WI38 (cell line): ENCODE results near the gene ELMO1.

ENCODE experiments used
- H3K4me3 ChIP-seq: 2 replicates; pipeline ENCODE4 v1.5.1; 2011; ENCODE audit warnings: low read depth, mild to moderate bottlenecking, control low read depth, low read length
- TF ChIP-seq, protein P1 (sequence below): IDR thresholded peaks from 2 replicates; pipeline ENCODE4 v1.5.1; 2012; ENCODE audit warnings: low read depth, mild to moderate bottlenecking, control low read depth, low read length

ELMO1 gene

DNA sequence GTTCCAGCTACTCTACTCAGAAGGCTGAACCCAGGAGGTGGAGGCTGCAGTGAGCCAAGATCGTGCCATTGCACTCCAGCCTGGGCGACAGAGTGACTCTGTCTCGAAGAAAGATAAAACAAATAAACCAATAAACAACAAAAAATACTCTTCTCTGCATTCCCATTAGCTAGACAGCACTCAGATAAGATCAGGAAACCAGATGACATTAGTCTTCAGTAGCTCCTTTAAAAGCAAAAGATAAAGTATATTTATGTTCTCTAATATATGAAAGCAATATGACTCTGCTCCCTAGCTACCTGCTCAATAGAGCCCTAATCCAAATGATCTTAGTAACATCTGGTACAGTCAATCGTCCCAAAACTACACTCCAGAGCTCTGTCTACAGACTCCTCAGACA lies 212.9 kb downstream of the ELMO1 start:
- TF ChIP-seq, protein P1, sequence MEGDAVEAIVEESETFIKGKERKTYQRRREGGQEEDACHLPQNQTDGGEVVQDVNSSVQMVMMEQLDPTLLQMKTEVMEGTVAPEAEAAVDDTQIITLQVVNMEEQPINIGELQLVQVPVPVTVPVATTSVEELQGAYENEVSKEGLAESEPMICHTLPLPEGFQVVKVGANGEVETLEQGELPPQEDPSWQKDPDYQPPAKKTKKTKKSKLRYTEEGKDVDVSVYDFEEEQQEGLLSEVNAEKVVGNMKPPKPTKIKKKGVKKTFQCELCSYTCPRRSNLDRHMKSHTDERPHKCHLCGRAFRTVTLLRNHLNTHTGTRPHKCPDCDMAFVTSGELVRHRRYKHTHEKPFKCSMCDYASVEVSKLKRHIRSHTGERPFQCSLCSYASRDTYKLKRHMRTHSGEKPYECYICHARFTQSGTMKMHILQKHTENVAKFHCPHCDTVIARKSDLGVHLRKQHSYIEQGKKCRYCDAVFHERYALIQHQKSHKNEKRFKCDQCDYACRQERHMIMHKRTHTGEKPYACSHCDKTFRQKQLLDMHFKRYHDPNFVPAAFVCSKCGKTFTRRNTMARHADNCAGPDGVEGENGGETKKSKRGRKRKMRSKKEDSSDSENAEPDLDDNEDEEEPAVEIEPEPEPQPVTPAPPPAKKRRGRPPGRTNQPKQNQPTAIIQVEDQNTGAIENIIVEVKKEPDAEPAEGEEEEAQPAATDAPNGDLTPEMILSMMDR: no peak

DNA sequence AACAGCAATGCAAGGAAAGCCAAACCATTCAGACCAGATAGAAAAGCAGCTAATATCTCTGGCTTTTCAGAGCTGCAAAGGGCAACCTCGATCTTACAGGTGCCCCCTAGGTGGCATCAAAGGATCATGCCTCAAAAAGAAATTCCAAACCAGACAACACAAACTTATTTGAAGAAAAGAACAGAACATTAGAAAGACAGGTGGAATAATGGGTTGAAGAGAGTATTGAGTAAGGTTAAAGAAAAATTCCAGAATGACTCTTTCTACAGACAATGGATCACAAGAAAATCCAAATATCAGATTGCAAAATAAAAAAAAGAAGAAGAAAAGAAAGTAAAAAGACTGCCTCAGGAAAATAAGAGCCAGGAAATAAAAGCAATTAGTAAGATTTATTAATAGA lies 213.7 kb downstream of the ELMO1 start:
- TF ChIP-seq, protein P1: no peak
- no peak overlapping the region for H3K4me3 ChIP-seq

More for the DNA sequence above, 212.9 kb downstream of the ELMO1 start:
- H3K4me3 ChIP-seq: no peak overlapping the region

DNA sequence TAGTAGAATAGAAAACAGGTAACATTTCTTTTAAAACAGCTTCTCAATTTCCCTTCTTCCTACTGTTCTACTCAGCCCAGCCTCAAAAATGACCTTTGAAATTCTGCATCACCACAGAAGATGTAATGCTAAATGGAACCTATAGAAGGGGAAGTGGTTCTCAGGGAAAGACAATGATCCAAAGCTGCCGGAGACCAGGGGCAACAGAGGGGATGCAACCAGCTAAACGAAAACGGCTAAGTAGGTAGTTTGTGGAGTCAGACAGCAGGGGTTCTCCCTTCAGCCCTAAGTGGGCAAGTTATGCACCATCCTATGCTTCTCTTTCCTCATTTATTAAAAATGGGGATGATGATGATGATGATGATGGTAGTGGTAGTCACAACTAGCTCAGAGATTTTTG lies 214.3 kb downstream of the ELMO1 start:
- H3K4me3 ChIP-seq: no peak overlapping the region
- TF ChIP-seq, protein P1: no peak

DNA sequence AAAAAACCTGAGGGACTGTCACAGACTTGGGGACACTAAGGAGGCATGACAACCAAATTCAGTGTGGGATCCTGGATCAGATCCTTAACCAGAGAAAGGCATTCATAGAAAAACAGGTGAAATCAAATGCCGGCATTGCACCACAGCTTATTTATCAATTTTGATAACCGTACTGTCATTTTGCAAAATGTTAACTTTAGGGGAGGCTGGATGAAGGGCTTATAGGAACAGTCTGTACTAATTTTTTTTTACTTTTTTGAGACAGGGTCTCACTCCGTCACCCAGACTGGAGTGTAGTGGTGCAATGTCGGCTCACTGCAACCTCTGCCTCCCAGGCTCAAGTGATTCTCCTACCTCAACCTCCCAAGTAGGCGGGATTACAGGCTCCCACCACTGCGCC lies 217.1 kb downstream of the ELMO1 start:
- TF ChIP-seq, protein P1: no peak
- no peak overlapping the region for H3K4me3 ChIP-seq

DNA sequence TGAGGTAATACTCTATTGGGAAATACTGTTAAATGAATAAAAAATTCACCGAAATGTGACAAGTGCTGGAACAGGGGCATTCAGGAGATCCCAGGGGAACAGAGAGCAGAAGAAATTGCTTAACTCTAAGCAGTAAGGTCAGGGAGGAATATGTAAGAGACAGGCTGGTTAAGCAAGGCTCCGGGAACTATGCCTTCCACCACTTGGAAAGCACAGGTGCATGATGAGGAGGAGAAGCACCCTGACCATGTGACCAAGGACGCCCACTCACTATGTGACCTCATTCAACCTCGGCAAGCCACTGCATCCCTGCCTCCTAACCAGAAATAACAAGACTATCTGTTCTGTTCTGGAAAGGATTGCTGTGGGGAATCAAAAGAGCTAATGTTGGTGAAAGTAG lies 218.4 kb downstream of the ELMO1 start:
- H3K4me3 ChIP-seq: no peak overlapping the region
- TF ChIP-seq, protein P1: no peak

DNA sequence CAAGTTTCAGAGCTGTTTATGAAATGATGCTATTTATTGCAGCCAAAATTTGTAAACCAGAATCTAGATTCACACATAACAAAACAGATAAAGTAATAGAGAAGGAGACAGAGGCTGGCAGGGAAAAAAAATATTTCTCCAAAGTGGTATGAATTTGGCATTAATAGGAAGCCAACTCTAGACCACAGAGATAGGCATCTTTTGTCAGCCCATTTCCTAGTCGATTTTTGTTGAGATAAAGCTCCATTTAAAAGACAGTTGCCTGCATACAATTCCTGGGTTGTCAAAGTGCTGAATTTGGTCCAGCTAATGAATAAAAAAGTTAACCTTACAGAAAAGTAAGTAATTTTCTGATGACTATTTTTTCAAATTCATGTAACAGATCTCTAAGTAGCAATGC lies 219.3 kb downstream of the ELMO1 start:
- H3K4me3 ChIP-seq: no peak overlapping the region
- TF ChIP-seq, protein P1: no peak

DNA sequence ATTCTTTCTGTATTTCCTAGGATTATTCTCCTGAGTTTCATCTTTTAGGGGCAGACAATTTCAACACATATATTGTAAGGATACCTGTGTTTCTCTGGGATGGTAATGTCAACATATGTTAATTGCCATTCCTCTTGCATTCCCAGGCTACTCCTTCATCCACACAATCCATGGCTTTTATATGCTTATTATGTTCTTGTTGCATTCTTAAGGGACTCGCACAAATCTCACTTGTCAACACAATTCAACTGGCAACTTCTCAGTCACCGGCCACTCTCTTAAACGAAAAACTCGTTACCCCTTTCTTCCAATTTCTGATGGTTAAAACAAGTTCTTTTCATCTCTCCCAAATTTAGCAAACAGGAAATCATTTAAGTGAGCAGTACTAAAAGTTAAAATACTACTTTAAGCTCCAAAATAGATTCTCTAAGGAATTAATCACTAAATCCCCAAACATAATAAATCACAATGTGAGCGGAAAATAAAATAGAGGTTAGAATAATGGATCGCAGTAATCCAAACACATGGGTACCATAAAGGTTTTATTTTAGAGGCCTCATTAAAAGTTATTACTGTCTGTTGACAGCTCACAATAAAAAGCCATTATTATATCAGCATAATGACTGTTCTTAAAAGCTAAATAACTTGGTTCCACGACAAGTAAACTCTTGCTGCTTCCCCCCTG lies 223.2 kb downstream of the ELMO1 start:
- H3K4me3 ChIP-seq: no peak overlapping the region
- TF ChIP-seq, protein P1: no peak
